ENCODE results near the gene CLDN9.

Gene CLDN9

DNA sequence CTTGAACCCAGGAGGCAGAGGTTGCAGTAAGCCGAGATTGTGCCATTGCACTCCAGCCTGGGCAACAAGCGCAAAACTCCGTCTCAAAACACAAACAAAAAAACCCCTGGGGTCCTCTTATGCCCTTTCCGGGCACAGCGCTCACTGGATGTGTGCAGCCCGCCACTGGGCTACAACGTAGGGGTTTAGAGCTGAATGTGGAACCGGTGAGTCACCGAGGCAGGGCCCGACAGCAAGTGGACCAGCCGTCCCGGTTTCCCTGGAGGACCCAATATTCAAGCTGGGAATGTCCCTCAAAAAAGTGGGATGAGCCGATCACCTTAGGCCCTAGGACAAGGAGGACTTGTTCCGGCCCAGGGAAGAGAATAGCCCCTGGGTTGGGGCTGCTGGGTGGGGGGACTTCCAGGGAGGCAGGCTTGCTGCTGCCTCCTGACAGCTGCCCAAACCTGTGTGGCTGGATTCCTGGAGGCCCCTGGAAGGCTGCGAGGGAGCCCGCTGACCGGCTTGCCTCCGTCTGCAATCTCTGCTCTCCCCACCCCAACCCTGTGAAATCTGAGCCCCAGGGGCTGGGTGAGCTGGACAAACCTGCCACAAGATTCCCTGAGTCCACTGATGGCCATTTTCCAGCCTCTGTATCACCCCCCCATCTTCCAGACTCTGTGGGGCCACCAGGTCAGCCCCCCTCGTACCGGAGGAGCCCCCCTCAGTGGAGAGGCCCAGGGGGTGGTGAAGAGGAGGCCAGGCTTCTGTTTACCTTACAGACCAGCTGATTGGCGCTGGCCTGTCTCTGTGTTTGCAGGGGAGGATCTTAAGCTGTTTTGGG is 2.9 kb upstream of the CLDN9 start:
- Mint-ChIP-seq H3K4me3 (no peak overlapping the region), H3K27ac (peak overlapping the region; percentile 45 to 85 (median 63)), H3K4me1 (peaks cover 12% of the 10 kb centered on the region), H3K9me3 (no peaks in the 10 kb centered on the region), H3K36me3 (ENCODE audit: low read depth) (no peaks in the 10 kb centered on the region), H3K27me3 (ENCODE audit: low read depth) (peaks cover 93% of the 10 kb centered on the region)
- TF ChIP-seq, protein P1, sequence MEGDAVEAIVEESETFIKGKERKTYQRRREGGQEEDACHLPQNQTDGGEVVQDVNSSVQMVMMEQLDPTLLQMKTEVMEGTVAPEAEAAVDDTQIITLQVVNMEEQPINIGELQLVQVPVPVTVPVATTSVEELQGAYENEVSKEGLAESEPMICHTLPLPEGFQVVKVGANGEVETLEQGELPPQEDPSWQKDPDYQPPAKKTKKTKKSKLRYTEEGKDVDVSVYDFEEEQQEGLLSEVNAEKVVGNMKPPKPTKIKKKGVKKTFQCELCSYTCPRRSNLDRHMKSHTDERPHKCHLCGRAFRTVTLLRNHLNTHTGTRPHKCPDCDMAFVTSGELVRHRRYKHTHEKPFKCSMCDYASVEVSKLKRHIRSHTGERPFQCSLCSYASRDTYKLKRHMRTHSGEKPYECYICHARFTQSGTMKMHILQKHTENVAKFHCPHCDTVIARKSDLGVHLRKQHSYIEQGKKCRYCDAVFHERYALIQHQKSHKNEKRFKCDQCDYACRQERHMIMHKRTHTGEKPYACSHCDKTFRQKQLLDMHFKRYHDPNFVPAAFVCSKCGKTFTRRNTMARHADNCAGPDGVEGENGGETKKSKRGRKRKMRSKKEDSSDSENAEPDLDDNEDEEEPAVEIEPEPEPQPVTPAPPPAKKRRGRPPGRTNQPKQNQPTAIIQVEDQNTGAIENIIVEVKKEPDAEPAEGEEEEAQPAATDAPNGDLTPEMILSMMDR (IDR thresholded peaks at IDR 0.05; ENCODE audit: unreplicated experiment in 3 of 3) = no peak

GRCh38 chr16:3010510-3010909 is 2.2 kb upstream of the CLDN9 start:
- Mint-ChIP-seq H3K4me1 (peaks cover 12% of the 10 kb centered on the region), H3K27me3 (ENCODE audit: low read depth) (peaks cover 91% of the 10 kb centered on the region), H3K27ac (peak overlapping the region in 1 of 3 experiments; percentile 85), H3K4me3 (no peak overlapping the region), H3K36me3 (ENCODE audit: low read depth) (no peaks in the 10 kb centered on the region), H3K9me3 (no peaks in the 10 kb centered on the region)
- TF ChIP-seq, protein P1 (IDR thresholded peaks at IDR 0.05; ENCODE audit: unreplicated experiment in 3 of 3) = no peak

DNA sequence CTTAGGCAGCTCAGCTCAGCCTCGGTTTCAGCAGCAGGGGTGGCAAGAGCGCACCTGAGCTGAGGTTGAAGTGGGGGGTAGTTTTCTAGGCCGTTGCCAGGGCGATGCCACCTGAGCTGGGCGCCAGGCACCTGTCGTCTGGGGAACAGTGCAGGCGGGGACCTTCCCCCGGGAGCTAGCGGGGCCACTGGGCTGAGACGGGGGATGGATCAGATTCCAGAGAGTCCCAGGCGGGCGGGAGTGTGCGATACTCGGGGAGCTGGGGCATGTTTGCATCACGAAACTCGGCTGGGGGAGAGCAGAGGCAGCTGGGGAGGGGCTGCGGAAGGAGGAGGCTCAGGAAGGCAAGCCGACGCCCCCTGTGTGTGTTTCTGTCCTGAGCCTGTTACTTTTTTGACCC is 477 bp upstream of the CLDN9 start:
- peak overlapping the region in 1 of 3 experiments; percentile 53 for H3K27ac Mint-ChIP-seq
- H3K9me3 Mint-ChIP-seq = no peaks in the 10 kb centered on the region
- H3K4me3 Mint-ChIP-seq = peak overlapping the region; percentile 13 to 17 (median 14)
- TF ChIP-seq, protein P1 (IDR thresholded peaks at IDR 0.05; ENCODE audit: unreplicated experiment in 3 of 3) = no peak
- H3K36me3 Mint-ChIP-seq (ENCODE audit: low read depth) = no peaks in the 10 kb centered on the region
- H3K4me1 Mint-ChIP-seq = peaks cover 7% of the 10 kb centered on the region
- peaks cover 89% of the 10 kb centered on the region for H3K27me3 Mint-ChIP-seq (ENCODE audit: low read depth)

DNA sequence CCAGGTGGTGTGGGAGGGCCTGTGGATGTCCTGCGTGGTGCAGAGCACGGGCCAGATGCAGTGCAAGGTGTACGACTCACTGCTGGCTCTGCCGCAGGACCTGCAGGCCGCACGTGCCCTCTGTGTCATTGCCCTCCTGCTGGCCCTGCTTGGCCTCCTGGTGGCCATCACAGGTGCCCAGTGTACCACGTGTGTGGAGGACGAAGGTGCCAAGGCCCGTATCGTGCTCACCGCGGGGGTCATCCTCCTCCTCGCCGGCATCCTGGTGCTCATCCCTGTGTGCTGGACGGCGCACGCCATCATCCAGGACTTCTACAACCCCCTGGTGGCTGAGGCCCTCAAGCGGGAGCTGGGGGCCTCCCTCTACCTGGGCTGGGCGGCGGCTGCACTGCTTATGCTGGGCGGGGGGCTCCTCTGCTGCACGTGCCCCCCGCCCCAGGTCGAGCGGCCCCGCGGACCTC is 798 bp downstream of the CLDN9 start:
- Mint-ChIP-seq H3K27ac (no peak overlapping the region), H3K9me3 (no peaks in the 10 kb centered on the region), H3K36me3 (ENCODE audit: low read depth) (no peaks in the 10 kb centered on the region), H3K4me1 (no peaks in the 10 kb centered on the region), H3K4me3 (no peak overlapping the region), H3K27me3 (ENCODE audit: low read depth) (peaks cover 84% of the 10 kb centered on the region)
- TF ChIP-seq, protein P1 (IDR thresholded peaks at IDR 0.05; ENCODE audit: unreplicated experiment in 3 of 3) = no peak

DNA sequence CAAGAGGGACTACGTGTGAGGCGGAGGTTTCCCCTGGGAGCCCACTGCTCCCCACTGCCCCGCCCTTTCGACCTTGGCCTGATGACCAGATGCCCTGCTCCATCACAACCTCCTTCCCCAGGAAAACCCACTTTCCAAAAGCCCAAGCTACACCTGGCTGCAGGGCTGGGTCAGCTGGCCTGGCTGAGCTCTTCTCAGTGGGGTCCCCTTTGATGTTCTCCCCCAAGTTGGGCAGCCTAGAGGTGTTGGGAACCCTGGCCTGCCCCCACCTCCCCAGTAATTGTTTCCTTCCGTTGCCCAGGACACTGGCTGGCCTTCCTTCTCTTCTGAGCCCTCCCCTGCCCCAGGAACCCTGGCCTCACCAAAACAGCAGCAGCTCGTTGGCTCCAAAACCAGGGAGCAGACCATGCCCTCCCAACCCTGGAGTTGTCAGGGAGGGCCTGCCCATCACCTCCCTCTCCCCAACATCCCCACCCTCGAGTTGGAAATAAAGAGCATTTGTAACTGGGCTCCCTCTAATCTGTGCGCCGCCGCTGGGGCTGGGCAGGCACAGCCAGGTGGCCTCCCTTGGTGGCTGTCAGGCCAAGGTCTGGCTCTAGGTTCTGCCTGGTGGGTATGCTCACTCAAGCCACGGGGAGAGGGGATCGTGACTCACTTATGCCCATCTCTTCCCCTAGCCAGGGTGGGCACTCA is 1.4 kb downstream of the CLDN9 start:
- H3K27ac Mint-ChIP-seq = no peak overlapping the region
- H3K4me3 Mint-ChIP-seq = no peak overlapping the region
- H3K36me3 Mint-ChIP-seq (ENCODE audit: low read depth) = no peaks in the 10 kb centered on the region
- H3K4me1 Mint-ChIP-seq = no peaks in the 10 kb centered on the region
- H3K27me3 Mint-ChIP-seq (ENCODE audit: low read depth) = peaks cover 83% of the 10 kb centered on the region
- no peaks in the 10 kb centered on the region for H3K9me3 Mint-ChIP-seq
- TF ChIP-seq, protein P1 (IDR thresholded peaks at IDR 0.05; ENCODE audit: unreplicated experiment in 3 of 3) = no peak
